Measurements from ENCODE around the gene PBX2.
"Not testable (repeated sequence)": the region's sequence is repeated elsewhere in the genome, so short reads cannot be mapped to it uniquely, and the experiment has no call there.

Gene PBX2

DNA sequence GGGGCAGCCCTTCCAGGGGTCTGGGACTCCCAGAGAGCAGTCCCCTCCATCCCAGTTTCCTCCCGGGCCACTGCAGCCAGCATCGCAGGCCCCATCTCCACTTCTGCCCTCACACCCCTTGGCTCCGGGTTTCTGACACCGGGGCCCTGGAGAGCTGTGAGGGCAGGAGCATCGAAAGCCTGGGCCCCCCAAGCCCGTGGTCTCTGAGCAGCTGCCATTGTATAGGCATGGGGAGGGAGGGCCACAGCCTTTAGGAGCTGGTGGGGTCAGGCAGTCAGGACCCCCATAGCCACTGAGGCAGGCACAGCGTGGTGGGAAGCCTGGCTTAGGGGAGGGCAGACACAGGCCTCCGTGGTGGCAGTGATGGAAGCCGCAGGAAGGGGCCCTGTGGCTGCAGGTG is 12.2 kb upstream of the PBX2 start:
- no peak for DNase-seq (ENCODE audit: low read depth)

DNA sequence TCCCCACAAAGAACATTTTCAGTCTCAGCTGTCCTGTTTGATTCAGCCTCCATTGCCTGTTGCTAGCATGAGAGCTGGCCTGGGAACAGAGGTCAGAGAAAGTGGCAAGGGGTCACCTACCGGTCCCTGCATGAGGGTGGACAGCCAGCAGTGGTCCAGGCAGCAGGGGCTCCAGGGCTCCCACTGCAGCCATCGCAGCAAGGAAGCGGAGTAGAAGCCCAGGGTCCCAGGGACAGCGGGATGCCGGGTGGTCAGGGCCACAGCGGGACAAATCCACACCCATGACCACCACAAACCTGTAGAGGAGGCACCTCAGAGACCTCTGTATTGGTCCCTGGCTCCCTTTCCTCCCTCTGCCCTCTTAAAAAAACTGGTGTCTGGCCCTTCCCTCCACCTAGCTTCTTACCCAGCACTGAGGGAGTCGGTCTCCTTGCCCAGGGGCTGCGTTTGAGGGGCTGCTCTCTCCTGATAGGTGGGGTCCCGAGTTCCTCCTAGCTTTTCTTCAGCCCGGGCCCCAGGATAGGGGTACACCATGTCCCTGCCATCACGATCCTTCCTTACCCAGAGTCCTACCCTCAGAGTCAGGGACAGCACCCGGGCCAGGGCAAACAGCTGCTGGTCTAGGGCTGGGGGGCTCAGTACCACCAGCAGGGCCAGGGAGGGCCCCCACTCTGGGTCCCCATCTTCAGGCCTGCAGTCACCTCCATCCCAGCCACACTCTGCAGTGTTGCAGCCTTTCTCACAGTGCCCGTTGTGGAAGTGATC is 10.9 kb upstream of the PBX2 start:
- no peak for DNase-seq (ENCODE audit: low read depth)

DNA sequence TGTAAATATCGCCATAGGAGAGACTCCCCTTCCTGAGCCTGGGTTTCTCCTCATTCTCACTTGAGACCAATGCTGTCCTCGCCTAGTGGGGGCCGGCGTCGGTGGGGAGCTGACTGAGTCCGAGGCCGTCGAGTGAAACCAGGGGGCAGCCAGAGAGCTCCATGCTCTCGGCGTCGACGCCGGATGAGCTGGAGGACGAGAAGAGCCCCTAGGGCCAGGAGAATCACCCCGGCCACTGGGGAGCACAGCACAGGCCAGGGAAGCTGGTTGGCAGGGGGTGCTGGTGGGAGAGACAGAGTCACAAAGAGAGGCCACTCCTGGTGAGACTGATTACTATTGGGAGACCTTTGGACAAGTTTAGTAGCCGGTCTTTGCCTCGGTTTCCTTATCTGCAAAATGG is 8.9 kb upstream of the PBX2 start:
- no peak for DNase-seq (ENCODE audit: low read depth)

DNA sequence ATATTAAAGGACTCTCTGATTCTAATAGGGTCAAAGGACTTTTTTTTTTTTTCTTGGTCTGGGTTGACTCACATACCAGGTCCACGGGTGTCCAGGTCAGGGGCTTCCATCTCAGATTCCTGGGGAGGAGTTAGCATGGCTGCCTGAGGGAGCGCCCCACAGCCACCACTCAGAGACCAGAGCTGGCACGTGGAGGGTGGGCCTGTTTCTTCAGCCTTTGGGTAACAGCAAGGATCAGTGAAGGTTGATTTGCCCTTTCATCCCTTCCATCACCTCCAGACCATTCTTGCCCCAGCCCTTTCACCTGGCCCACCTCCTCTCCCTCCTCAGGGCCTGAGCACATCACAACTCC is 8.3 kb upstream of the PBX2 start:
- DNase-seq (ENCODE audit: low read depth): no peak

DNA sequence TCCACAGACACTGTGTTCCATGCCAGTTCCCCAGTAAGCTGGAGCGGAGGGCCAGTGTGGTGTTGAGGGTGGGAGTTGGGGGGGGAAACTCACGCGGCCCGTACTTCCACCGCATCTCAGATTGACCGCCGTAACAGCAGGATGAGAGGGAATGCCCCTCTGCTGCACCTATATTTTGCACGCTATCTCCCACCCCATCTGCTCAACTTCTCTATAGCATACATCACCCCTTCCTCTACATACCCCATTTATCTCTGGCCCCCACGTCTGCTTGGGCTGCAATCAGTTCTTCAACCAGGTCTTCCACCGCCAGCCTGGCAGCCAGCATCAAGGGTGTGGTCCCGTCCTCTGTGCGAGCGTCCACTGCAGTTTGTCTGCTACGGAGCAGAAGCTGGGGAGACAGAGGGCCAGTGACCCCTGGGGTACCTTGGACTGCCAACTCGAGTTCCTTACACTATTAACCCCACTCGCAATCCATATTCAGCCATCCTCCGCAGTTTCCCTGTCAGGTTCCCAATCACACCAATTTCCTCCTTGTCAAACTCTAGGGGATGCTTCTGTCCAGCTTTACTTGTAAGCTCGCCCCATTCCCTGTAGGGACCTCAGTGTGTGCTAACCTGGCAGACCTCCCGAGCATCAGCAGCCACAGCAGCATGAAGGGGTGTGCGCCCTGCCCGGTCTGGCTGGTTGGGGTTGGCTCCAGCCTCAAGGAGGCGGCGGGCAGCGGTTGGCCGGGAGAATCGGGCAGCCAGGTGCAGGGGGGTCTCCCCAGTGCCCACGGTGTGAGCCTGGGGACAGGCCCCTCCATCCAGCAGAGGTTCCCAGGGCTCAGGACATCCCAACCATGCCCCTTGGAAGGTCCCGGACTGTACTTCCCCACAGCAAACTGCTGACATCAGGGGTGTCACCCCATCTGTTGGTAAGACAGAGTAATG is 6.9 kb upstream of the PBX2 start:
- no peak for DNase-seq (ENCODE audit: low read depth)

DNA sequence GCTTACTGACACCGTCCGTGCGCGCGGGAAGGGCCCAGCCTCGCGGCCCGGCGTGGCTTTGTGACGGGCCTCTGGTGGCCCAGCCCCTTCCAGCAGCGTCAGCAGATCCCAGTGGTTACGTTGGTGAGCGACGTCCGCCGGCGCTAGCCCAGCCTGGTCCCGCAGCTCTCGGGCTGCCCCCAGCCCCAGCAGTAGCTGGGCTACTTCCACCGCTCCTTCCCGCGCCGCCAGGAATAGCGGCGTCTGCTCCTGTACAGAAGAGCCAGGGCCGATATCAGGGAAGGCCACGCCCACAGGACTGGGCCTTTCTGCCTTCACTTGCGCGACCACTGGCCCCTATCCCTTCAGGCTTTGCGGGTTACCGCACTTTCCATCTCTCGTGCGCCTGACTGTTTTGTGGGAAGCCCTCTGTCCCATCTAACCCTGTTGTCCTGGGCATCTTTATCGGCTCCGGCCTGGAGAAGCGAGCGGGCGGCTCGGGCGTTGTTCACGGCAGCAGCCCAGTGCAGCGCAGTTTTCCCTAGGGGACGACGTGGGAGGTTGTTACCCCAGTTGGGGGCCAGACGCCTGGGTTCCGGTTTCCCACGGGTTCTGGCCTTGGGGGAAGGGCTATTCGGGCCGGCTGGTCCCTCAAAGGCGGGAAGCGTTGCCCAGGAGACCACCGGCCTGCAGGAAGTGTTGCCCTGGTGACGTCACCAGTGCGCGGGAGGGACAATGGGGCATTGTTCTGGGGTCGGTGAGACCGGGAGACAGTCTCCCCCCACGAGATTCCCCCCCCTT is 6.1 kb upstream of the PBX2 start:
- DNase-seq (ENCODE audit: low read depth): peak; percentile 58

DNA sequence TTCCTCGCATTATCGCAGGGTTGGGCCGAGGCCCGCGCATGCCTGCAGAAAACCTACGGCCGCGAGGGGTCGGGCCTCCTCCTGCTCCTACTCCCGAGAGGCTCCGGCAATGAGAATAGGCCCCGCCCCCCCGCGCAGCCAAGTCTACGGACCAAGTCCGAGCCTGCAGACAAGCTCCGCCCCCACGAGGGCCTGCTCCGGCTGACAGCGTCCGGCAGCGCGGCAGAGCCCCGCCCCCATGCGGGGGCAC is 5.6 kb upstream of the PBX2 start:
- peak; percentile 99 for DNase-seq (ENCODE audit: low read depth)

DNA sequence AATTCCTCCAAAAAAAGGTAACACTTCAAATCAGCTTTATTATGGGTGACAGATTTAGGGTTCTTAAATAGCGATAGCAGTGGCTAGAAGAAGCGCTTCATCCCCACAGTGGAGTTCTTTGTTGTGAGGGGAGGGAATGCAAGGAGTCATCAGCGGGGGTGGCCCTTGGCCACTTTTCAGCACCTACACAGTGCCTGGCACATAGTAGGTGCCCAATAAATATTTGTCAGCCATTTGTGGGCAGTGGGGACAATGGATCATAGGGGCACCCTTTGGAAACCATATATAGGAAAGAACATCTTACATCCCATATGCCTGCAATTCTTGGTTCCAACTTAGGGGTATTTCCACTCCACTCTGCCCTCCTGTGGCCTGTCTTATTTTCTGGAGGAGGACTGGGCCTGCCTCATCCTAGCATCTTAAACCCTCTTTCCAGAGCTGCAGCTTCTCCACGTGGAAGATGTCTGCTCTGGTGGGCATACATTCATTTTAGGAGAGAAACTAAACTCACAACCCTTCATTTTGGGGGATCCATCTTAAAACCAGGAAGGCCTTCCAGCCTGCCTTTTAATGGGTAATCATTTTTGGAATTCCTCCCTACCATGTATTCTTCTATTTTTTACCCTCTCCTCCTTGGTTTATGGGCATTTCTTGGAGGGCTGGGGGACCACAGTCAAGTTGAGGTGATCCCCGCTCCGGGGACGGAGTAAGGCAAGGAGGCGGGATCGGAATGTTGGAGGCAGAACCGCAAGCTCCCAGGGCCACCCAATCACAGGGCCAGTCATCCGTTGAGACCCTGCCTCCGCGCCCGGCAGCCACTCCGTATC is 5.0 kb upstream of the PBX2 start:
- peak; percentile 49 for DNase-seq (ENCODE audit: low read depth)

DNA sequence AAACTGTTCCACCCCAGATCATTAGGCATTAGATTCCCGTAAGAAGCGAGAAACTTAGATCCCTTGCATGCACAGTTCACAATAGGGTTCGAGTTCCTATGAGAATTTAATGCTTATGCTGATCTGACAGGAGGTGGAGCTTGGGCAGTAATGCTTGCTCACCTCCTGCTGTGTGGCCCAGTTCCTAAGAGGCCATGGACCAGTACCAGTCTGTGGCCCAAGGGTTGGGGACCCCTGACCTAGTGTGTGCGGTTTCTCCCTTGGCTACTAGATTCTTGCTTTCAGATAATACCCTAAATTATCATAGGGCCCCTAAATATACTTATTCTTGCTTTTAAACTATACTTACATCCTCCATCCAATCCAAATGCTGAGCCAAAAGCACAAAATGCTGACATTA is 4.4 kb upstream of the PBX2 start:
- DNase-seq (ENCODE audit: low read depth): no peak

DNA sequence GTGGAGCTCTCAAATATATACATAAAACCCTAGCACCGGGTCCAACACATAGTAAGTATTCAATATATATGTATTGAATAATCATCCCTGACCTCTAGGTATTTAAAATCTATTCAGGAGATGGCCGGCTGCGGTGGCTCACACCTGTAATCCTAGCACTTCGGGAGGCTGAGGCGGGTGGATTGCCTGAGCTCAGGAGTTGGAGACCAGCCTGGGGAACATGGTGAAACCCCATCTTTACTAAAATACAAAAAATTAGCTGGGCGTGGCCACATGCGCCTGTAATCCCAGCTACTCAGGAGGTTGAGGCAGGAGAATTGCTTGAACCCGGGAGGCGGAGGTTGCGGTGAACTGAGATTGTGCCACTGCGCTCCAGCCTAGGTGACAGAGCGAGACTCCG is 3.1 kb upstream of the PBX2 start:
- DNase-seq (ENCODE audit: low read depth): not testable (repeated sequence)

DNA sequence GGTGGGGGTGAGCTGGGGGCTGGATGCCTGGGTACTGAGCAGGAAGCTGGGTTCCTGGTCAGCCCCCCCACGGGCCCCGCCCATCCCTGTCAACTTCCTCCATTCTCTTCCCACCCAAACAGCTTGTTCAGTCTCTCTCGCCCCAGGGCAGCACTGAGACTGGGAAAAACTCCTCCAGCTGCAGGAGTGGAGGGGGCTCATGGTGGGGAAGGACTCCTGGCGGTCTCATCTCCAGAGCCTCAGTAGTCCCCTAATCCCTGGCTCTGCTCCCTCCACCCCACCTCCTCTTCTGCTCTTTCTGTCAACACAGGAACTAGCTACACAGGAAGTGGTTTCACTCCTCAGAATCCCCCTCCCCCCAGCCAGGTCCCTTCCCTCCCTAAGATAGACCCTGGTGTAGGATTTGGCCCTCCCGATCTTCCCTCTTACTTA is 2.6 kb upstream of the PBX2 start, which contains the start of gene GPSM3:
GPSM3 (minus strand) TSS at position 36 of the 432 bp plus-strand sequence. CDS start 130 bp downstream, outside the sequence.
- no peak for DNase-seq (ENCODE audit: low read depth)

DNA sequence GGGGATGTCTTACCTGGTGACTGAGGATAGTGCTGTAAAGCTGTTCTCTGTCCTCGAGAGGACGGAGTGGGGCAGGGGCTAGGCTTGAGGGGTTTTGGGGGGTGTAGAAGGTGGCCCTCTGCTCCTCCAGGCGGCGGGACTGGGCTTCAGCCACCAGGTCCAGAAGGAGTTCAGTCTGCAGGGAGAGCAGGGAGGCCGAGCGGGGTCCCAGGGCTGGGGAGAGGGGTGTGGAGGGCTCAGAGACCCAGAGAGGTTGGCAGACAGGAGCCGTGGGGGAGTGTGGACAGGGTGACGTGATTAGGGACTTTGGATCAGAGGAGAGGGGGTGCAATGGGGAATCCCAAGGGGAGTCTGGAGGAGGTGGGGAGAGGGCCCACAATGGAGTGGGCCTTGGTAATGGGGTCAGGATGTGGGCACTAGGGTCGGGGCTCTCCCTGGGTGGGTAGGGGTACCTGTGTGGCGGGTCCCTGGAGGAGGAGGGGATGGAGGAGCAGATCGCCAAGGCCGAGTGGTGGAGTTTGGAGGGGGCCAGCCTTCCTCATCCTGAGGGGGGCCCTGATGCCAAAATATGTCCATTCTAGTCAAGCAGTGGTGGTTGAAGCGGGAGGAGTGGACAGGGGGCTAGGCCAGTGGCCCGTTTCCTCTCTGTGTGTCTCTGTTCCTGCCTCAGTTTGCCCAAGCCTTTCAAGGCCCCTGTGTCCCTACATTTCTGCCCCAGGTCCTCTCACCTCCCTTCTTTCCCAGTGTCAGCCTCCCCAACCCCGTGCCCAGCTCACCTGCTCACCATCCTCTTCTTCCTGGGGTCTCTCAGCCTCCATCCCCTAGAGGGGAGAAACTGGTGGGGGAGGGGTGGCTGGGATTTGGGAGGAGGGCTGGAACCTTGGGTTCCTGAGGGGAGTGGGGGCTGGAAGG is 1.9 kb upstream of the PBX2 start:
- DNase-seq (ENCODE audit: low read depth): no peak

DNA sequence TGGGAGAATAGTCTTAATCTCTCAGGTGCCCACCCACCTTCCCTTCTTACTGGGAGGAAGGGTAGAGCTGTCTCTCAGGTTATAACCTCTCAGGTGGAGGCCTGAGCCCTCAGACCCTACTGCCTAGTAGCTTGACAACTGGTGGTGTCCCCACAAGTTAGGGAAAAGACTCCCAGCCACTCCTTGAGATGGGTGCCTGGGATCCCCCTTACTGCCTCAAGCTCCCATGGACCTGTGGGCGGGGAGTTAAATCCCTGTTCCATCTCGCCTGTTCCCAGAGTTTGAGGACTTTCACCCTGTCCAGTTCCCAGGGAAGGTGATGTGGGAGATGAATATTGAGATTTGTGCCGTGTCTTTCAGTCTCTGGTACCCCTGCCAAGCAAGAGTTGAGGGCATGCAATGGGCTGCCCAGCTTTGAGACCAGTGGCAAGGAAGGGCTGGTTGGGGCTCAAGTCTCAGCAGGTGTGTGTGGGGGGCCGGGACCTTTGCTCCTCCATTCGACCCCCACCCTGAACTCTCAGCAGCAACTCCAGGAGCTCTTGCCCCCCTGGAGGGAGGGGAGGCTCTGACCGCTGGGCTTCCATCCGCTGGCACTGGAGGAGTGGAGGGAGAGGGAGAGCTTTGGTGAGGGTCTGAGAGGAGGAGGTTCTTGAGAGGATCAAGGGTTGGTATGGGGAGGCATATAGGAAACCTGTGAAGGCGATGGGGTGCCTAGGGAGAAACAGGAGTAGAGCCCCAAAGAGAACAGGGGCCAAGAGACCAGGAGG is 1.1 kb upstream of the PBX2 start:
- DNase-seq (ENCODE audit: low read depth): no peak

DNA sequence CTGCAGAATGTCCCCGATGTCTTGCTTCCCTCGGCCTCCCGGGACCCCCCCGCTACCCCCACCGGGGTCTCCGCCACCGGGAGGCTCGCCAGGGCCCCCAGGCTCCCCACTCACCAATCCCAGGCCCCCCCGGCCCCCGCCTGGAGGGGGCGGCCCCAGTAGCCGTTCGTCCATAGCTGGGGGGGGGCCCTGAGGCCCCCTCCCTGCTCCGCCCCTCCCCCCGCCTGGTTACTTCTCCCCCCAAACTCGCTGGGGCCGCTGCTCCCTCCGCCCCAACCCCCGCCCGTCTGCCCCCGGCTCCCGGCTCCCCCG is 304 bp downstream of the PBX2 start:
- DNase-seq (ENCODE audit: low read depth): no peak

DNA sequence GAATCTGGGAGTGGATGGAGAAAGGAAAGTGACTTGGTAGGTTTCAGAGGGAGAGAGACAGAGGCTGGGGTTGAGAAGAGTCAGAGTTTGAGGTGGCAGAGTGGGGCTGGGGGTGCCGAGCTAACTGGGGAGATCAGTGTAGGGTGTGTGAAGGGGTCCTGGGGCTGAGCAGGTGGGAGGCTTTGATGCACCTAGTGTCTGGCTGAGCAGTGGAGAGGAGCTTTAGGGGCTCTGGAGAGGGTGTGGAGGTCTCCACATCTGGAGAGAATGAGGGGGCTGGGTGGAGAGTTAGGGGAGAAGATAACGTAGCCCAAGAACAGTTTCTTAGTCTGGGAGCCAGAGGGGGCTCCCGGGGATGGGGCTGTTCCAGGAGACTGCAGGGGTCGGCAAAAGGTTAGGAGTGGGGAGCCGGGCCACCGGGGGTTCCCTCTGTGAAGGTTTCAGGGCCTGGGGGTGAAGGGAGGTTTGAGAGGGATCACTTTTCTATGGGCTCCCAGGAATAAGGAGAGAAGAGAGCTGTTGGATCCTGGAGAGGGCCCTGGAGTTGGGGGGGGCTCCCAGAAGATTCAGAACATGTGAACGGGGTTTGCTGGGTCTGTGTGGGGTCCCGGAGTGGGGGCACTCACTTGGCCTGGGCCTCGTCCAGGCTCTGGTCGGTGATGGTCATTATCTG is 797 bp downstream of the PBX2 start:
- DNase-seq (ENCODE audit: low read depth): no peak

DNA sequence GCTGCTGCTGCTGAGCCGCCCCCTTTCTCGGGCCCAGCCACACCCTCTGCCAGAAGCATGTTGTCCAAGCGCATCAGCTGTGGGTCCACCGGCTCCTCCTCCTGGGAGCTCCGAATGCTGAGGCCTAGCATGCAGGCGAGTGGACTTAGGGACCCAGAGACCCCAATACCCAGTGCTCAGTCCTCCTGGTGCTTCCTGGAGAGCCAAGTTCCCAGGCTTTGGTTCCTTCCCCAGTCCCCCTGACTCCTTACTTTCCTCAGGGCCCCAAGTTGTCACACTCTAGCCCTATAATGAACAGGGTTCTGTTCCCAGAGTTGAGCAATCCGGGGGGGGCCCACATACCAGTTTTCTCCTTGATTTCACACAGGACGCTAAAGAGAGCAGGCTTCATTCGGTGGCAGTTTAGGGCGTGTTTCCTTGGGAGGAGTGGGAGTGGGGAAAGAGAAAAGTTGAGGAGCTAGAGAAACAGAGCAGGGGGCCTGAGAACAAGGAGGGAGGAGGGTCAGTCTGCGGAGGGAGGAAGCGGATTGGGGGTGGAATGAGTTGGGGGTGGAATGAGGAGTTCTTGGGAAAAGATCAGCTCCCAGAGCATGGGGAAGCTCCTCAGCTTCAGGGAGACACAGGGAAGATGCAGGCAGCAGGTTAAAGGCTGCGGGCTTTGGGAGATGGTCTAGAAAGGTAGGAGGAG is 1.5 kb downstream of the PBX2 start:
- no peak for DNase-seq (ENCODE audit: low read depth)

DNA sequence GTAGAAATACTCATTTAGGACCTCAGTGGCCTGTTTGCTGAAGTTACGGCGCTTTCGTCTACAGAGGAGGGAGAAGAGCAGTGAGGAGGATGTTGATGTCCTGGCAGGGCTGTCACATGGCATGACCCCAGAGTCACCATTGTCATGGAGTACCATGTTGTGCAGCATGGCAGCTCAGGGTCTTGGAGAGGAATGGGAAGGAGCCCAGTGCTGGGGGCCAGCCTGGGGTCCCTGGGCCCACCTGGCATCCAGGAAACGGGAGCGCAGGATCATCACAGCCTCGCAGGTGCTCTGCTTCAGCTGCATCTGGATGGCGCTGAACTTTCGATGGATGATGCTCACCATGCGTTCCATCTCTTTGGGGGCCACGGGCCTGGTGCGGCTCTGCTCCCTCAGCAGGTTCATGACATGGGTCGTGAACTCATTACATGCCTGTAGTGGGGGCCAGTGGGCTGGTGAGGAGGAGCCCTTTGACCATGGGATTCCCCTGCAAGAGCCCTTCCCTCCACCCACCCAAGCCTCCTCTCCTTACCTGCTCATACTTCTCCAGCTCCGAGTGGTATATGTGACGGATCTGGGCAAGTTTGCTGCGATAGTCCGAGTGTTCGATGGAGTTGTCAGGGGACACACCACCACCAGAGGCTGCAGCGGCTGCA is 2.1 kb downstream of the PBX2 start:
- DNase-seq (ENCODE audit: low read depth): not testable (repeated sequence)

DNA sequence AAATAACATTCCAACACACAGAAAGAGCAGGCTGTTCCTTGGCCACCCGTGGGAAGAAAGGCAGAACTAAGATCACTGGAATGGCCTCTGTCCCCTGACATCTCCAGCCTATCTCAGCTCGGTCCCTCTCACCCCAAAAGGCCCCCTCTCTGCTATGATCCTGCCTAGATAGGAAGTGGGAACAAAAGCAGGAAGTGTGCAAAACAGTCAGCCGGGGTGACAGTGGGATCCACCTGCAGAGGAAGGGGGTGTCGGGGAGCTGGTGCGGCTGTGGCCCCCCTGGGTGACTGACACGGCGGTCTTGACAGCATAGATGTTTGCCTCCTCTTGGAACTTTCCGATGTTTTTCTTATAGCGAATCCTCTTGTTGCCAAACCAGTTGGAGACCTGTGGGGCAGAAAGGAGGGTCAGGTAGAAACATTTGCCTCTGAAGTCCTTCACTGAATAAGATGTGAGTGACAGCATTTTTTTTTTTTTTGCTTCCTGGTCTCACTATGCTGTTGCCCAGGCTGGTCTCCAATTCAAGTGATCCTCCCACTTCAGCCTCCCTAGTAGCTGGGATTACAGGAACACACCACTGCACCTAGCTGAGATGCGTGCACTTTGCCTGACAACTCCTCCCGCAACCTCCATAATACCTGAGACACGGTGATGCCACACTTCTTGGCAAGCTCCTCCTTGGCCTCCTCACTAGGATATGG is 2.8 kb downstream of the PBX2 start:
- no peak for DNase-seq (ENCODE audit: low read depth)
